Measurements from ENCODE around the gene JUND. TPM values are rescaled to one million over a fixed set of nuclear protein-coding genes. Genes with fewer than 3 reads are reported as not detected.

Gene JUND
- total RNA-seq, 2 donors from 2014 or later: 112 to 148 TPM

DNA sequence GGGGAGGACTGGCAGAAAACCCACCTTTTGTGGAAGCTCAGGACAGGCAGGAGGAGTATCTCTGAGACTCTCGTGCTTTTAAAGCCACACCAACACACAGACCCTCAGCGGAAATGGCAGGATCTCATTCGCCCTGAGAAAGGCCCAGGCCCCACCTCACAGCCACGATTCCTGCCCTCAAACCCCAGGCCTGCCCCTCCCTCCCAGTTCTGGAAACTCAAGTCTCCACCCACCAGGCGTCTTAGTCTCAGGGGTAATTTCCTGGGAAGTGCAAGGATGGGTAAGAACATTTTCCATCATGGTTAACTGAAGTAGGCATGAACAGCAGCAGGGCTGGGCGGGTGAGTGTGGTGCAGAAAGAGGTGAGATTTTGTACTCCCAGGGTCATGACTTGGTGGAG lies 47.2 kb downstream of the JUND start:
- Mint-ChIP-seq H3K4me3 (no peak overlapping the region), H3K36me3 (ENCODE audit: low read depth) (no peaks in the 10 kb centered on the region), H3K27me3 (ENCODE audit: insufficient read depth) (peaks cover 39% of the 10 kb centered on the region), H3K27ac (no peak overlapping the region), H3K4me1 (peaks cover 6% of the 10 kb centered on the region), H3K9me3 (no peaks in the 10 kb centered on the region)
- no peak overlapping the region for H3K27ac ChIP-seq (ENCODE audit: low read depth, low read length)
- H3K9ac ChIP-seq (ENCODE audit: extremely low read depth, low read length, poor library complexity, severe bottlenecking): no peak overlapping the region
- 46 to 80% methylated on average over 1 to 6 of the region's 6 CpGs for WGBS, 2 experiments (ENCODE audit: insufficient coverage in 1 of 2, insufficient read length in 1 of 2)
- DNase-seq: no peak
- H3K4me1 ChIP-seq (ENCODE audit: control insufficient read depth, insufficient read depth, low read length): no peaks in the 10 kb centered on the region
- no peaks in the 10 kb centered on the region for H3K9me3 ChIP-seq (ENCODE audit: control insufficient read depth, low read length)
- no peak overlapping the region for H3K4me3 ChIP-seq (ENCODE audit: low read length)
- TF ChIP-seq, protein P1, sequence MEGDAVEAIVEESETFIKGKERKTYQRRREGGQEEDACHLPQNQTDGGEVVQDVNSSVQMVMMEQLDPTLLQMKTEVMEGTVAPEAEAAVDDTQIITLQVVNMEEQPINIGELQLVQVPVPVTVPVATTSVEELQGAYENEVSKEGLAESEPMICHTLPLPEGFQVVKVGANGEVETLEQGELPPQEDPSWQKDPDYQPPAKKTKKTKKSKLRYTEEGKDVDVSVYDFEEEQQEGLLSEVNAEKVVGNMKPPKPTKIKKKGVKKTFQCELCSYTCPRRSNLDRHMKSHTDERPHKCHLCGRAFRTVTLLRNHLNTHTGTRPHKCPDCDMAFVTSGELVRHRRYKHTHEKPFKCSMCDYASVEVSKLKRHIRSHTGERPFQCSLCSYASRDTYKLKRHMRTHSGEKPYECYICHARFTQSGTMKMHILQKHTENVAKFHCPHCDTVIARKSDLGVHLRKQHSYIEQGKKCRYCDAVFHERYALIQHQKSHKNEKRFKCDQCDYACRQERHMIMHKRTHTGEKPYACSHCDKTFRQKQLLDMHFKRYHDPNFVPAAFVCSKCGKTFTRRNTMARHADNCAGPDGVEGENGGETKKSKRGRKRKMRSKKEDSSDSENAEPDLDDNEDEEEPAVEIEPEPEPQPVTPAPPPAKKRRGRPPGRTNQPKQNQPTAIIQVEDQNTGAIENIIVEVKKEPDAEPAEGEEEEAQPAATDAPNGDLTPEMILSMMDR (conservative IDR thresholded peaks at IDR 0.05): no peak
- peaks cover 20% of the 10 kb centered on the region for H3K27me3 ChIP-seq (ENCODE audit: control insufficient read depth, insufficient read depth, low read length, poor library complexity, severe bottlenecking)
- H3K36me3 ChIP-seq (ENCODE audit: control insufficient read depth, insufficient read depth, low read length): no peaks in the 10 kb centered on the region

DNA sequence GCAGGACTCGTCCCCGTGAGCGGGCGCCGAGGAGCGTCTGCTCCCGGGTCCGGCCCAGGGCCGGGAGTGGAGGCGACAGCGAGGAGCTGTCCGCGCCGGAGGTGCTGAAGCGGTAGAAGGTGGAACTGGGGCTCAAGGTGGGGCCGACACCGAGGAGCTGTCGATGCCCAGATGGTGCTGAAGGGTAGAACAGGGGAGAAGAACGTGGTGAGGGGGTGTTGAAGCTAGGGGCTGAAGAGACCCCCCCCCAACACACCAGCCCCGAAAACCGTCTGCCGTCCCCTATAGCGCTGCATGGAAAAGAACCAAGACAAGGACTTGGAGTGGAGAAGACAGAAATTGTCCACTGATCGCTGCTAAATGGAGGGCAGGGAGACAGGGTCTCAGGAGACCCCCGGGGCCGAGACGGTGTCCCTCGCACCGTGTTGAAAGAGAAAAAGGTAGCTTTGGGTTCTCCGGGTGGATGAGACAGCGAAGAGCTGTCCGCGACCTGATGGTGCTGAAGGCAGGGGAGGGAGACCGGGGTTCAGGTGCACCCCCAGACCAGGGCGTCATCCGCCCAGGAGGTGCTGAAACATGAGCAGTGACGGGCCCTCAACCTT lies 48.1 kb downstream of the JUND start:
- 19 to 26% methylated on average over 21 to 33 of the region's 37 CpGs for WGBS, 2 experiments (ENCODE audit: insufficient coverage in 1 of 2, insufficient read length in 1 of 2)
- Histone ChIP-seq H3K9me3 (ENCODE audit: control insufficient read depth, low read length) (no peaks in the 10 kb centered on the region), H3K4me3 (ENCODE audit: low read length) (peak overlapping the region; percentile 77), H3K4me1 (ENCODE audit: control insufficient read depth, insufficient read depth, low read length) (no peaks in the 10 kb centered on the region), H3K27me3 (ENCODE audit: control insufficient read depth, insufficient read depth, low read length, poor library complexity, severe bottlenecking) (peaks cover 20% of the 10 kb centered on the region), H3K27ac (ENCODE audit: low read depth, low read length) (no peak overlapping the region), H3K36me3 (ENCODE audit: control insufficient read depth, insufficient read depth, low read length) (no peaks in the 10 kb centered on the region), H3K9ac (ENCODE audit: extremely low read depth, low read length, poor library complexity, severe bottlenecking) (no peak overlapping the region)
- H3K27ac Mint-ChIP-seq: no peak overlapping the region
- peaks cover 39% of the 10 kb centered on the region for H3K27me3 Mint-ChIP-seq (ENCODE audit: insufficient read depth)
- H3K9me3 Mint-ChIP-seq: no peaks in the 10 kb centered on the region
- H3K4me1 Mint-ChIP-seq: peaks cover 6% of the 10 kb centered on the region
- DNase-seq: peak; percentile 96
- TF ChIP-seq, protein P1 (conservative IDR thresholded peaks at IDR 0.05): no peak
- H3K36me3 Mint-ChIP-seq (ENCODE audit: low read depth): no peaks in the 10 kb centered on the region
- peak overlapping the region; percentile 57 for H3K4me3 Mint-ChIP-seq

DNA sequence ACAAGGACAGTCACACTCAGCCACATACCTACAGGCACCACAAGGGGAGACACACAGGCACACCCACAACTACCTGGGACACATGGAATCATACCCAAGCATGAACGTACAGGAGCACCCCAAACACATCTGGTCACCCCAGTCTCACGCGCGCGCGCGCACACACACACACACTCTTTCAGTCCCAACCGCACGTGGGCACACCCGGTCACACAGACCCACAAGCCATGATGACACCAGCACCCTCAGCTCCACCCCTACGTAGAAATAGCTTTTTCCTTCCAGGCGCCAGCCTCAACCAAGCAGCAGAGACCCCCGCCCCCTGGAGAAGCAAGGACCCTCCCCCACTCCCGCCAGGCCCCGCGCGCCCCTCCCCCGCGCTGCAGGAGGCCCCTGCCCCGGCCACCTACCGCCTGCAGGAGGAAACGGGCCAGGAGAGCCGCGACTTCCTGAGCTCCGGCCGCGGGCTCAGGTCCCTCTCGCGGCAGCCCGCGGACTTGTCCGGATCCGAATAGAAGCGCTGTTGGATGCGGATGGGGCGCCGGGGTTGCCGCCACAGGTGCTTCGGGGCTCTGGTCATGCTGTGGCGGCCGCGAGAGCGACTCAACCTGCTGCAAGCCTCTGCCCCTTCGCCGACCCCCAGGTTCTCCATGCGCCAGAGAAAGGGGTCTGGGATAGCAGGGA lies 48.7 kb downstream of the JUND start:
- Histone ChIP-seq H3K4me3 (ENCODE audit: low read length) (peak overlapping the region; percentile 77), H3K27me3 (ENCODE audit: control insufficient read depth, insufficient read depth, low read length, poor library complexity, severe bottlenecking) (peaks cover 25% of the 10 kb centered on the region), H3K27ac (ENCODE audit: low read depth, low read length) (no peak overlapping the region), H3K9ac (ENCODE audit: extremely low read depth, low read length, poor library complexity, severe bottlenecking) (no peak overlapping the region), H3K9me3 (ENCODE audit: control insufficient read depth, low read length) (no peaks in the 10 kb centered on the region), H3K36me3 (ENCODE audit: control insufficient read depth, insufficient read depth, low read length) (no peaks in the 10 kb centered on the region), H3K4me1 (ENCODE audit: control insufficient read depth, insufficient read depth, low read length) (no peaks in the 10 kb centered on the region)
- H3K4me3 Mint-ChIP-seq: peak overlapping the region; percentile 57
- H3K36me3 Mint-ChIP-seq (ENCODE audit: low read depth): no peaks in the 10 kb centered on the region
- no peaks in the 10 kb centered on the region for H3K9me3 Mint-ChIP-seq
- peaks cover 6% of the 10 kb centered on the region for H3K4me1 Mint-ChIP-seq
- WGBS, 2 experiments (ENCODE audit: insufficient coverage in 1 of 2, insufficient read length in 1 of 2): 1 to 3% methylated on average over 20 to 46 of the region's 46 CpGs
- peaks cover 43% of the 10 kb centered on the region for H3K27me3 Mint-ChIP-seq (ENCODE audit: insufficient read depth)
- H3K27ac Mint-ChIP-seq: peak overlapping the region; percentile 86
- peak; percentile 93 for DNase-seq
- TF ChIP-seq, protein P1 (conservative IDR thresholded peaks at IDR 0.05): peak; percentile 73

Data from endodermal cell (in vitro differentiated cells).